WTC11 (cell line): ENCODE data around the gene ARHGAP40.

Experiments
- ETV6 ChIP-seq: sonication (generic); formaldehyde crosslinking; IDR thresholded peaks from 2 replicates; pipeline ENCODE4 v1.8.1; 2022; ENCODE audit warnings: mild to moderate bottlenecking, missing genetic modification reagents
- FOXP1 ChIP-seq: sonication (generic); formaldehyde crosslinking; IDR thresholded peaks from 2 replicates; pipeline ENCODE4 v1.8.0; 2022; ENCODE audit warnings: missing genetic modification reagents, mild to moderate bottlenecking, moderate library complexity, borderline replicate concordance
- IRF1 ChIP-seq: sonication (generic); formaldehyde crosslinking; IDR thresholded peaks from 2 replicates; pipeline ENCODE4 v1.8.0; 2023; ENCODE audit warnings: missing genetic modification reagents
- NR2C2 ChIP-seq: sonication (generic); formaldehyde crosslinking; IDR thresholded peaks from 2 replicates; pipeline ENCODE4 v1.8.0; 2022; ENCODE audit warnings: mild to moderate bottlenecking, missing genetic modification reagents
- NR3C1 ChIP-seq: sonication (generic); formaldehyde crosslinking; conservative IDR thresholded peaks from 2 replicates; pipeline ENCODE4 v1.8.1; 2023; ENCODE audit warnings: low read depth, mild to moderate bottlenecking, missing genetic modification reagents
- TF ChIP-seq, protein P1 (sequence below): sonication (generic); formaldehyde crosslinking; IDR thresholded peaks from 2 replicates; pipeline ENCODE4 v1.8.1; 2023; ENCODE audit warnings: mild to moderate bottlenecking, missing genetic modification reagents, moderate library complexity
- TF ChIP-seq, protein P2 (sequence below): fragments of 200-600 bp; IDR thresholded peaks from 2 replicates; pipeline ENCODE4 v1.8.0; 2022; ENCODE audit warnings: antibody characterized with exemption

GRCh38 chr20:38617011-38617829 is 15.6 kb downstream of the ARHGAP40 start:
- TF ChIP-seq, protein P1, sequence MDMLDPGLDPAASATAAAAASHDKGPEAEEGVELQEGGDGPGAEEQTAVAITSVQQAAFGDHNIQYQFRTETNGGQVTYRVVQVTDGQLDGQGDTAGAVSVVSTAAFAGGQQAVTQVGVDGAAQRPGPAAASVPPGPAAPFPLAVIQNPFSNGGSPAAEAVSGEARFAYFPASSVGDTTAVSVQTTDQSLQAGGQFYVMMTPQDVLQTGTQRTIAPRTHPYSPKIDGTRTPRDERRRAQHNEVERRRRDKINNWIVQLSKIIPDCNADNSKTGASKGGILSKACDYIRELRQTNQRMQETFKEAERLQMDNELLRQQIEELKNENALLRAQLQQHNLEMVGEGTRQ (CRISPR knock-in tag), result no peak
- TF ChIP-seq, protein P2, sequence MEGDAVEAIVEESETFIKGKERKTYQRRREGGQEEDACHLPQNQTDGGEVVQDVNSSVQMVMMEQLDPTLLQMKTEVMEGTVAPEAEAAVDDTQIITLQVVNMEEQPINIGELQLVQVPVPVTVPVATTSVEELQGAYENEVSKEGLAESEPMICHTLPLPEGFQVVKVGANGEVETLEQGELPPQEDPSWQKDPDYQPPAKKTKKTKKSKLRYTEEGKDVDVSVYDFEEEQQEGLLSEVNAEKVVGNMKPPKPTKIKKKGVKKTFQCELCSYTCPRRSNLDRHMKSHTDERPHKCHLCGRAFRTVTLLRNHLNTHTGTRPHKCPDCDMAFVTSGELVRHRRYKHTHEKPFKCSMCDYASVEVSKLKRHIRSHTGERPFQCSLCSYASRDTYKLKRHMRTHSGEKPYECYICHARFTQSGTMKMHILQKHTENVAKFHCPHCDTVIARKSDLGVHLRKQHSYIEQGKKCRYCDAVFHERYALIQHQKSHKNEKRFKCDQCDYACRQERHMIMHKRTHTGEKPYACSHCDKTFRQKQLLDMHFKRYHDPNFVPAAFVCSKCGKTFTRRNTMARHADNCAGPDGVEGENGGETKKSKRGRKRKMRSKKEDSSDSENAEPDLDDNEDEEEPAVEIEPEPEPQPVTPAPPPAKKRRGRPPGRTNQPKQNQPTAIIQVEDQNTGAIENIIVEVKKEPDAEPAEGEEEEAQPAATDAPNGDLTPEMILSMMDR, result no peak
- no peak for TF ChIP-seq ETV6
- TF ChIP-seq NR3C1 (CRISPR knock-in tag), result no peak
- no peak for TF ChIP-seq NR2C2 (CRISPR knock-in tag)
- TF ChIP-seq IRF1, result no peak
- TF ChIP-seq FOXP1 (CRISPR knock-in tag), result no peak
